HG02588 (cell line): ENCODE measurements around the gene SKAP1.

ENCODE experiments used
- ATAC-seq: cut with Tn5 transposase; IDR thresholded peaks from one replicate; pipeline ENCODE4 v1.9.1; 2021; ENCODE audit warnings: mild to moderate bottlenecking, moderate library complexity; ENCODE audit not compliant: unreplicated experiment

SKAP1 gene

GRCh38 chr17:48180842-48181629, 249.0 kb downstream of the SKAP1 start:
- ATAC-seq, result no peak

- ATAC-seq, result no peak
Measured at GRCh38 chr17:48179071-48179945, 250.7 kb downstream of the SKAP1 start.

GRCh38 chr17:48178317-48178716, 251.7 kb downstream of the SKAP1 start:
- ATAC-seq, result no peak

- no peak for ATAC-seq
Measured at GRCh38 chr17:48177816-48178215, 252.2 kb downstream of the SKAP1 start.

GRCh38 chr17:48176471-48176855, 253.6 kb downstream of the SKAP1 start:
- ATAC-seq, result no peak

GRCh38 chr17:48175692-48176470, 254.1 kb downstream of the SKAP1 start:
- no peak for ATAC-seq

GRCh38 chr17:48174833-48175523, 255.0 kb downstream of the SKAP1 start:
- no peak for ATAC-seq

GRCh38 chr17:48173191-48173984, 256.6 kb downstream of the SKAP1 start:
- no peak for ATAC-seq

- no peak for ATAC-seq
Measured at GRCh38 chr17:48169926-48170325, 260.1 kb downstream of the SKAP1 start.

GRCh38 chr17:48163809-48164208, 266.2 kb downstream of the SKAP1 start:
- ATAC-seq, result no peak

GRCh38 chr17:48162946-48163506, 267.0 kb downstream of the SKAP1 start:
- ATAC-seq, result no peak

- no peak for ATAC-seq
Measured at GRCh38 chr17:48162306-48162934, 267.6 kb downstream of the SKAP1 start.

GRCh38 chr17:48161127-48161905, 268.7 kb downstream of the SKAP1 start:
- ATAC-seq, result no peak

GRCh38 chr17:48160177-48161081, 269.6 kb downstream of the SKAP1 start:
- no peak for ATAC-seq

- ATAC-seq, result no peak
Measured at GRCh38 chr17:48159232-48159631, 270.8 kb downstream of the SKAP1 start.

- no peak for ATAC-seq
Measured at GRCh38 chr17:48155889-48156611, 274.0 kb downstream of the SKAP1 start.
